HCT116 (cell line): ENCODE data around the gene TBC1D1. TPM values are rescaled to one million over a fixed set of nuclear protein-coding genes. Genes with fewer than 3 reads are reported as not detected.
A peak's percentile ranks its signal among the peaks of the same experiment; 100 is the strongest.

Source experiments
- ATAC-seq: fragments of 200-7000 bp; cut with Tn5 transposase; 2 replicates; pipeline ENCODE4 v1.9.1; 2020; ENCODE audit warnings: mild to moderate bottlenecking, moderate library complexity
- BruUV-seq: library from RNA; stranded (reverse); fragments of 400-500 nt; replicated peaks from 2 replicates; lab custom pipeline; 2021; lab: Mats Ljungman, UMichigan
- CTCF ChIA-PET: fragments of 300-600 bp; sonication (Branson Sonifier 250); formaldehyde crosslinking; loops from one replicate; lab custom pipeline; 2021; ENCODE audit warnings: antibody characterized with exemption; lab: Charles Lee
- POLR2A ChIA-PET: fragments of 300-600, 350-600 bp; sonication (Branson Sonifier 250); formaldehyde crosslinking; loops from one replicate; lab custom pipeline; 2021; ENCODE audit warnings: antibody characterized with exemption; lab: Charles Lee
- RAD21 ChIA-PET, 2 experiments: fragments of 300-600 bp; sonication (Branson Sonifier 250); formaldehyde crosslinking; loops; one replicate each; lab custom pipeline; 2023; ENCODE audit warnings: low total read pairs in 2 of 2; ENCODE audit not compliant: uncharacterized antibody in 2 of 2, unreplicated experiment in 2 of 2, low non-redundant PET in 1 of 2; lab: Charles Lee
- DNase-seq: peaks from one replicate; pipeline ENCODE4 v3.0.0-alpha.2; 2010; ENCODE audit warnings: low read depth, low spot score
- H2AFZ ChIP-seq: fragments of 200-600 bp; shearing (Covaris generic), sonication (generic); 2 replicates; pipeline ENCODE4 v1.6.1; 2017; ENCODE audit warnings: low read depth, mixed run types, mixed read lengths, antibody characterized with exemption, low read length; ENCODE audit not compliant: poor library complexity, severe bottlenecking
- H3K27ac ChIP-seq: 2 replicates; pipeline ENCODE4 v1.5.1; 2012; ENCODE audit warnings: low read depth, low read length
- H3K27me3 ChIP-seq: fragments of 200-600 bp; sonication (generic); 2 replicates; pipeline ENCODE4 v1.6.1; 2016; ENCODE audit warnings: mixed run types, low read length, mixed read lengths; ENCODE audit not compliant: insufficient read depth
- H3K36me3 ChIP-seq, 2 experiments: fragments of 200-500 bp in 1 of 2; fragments of 200-600 bp in 1 of 2; sonication (Bioruptor generic) in 1 of 2; sonication (generic) in 1 of 2; 2 replicates each; pipeline versions ENCODE4 v1.5.1 to v1.6.1; 2014 to 2016; ENCODE audit warnings: low read length in 2 of 2, inconsistent platforms in 1 of 2, mixed read lengths in 1 of 2, mixed run types in 1 of 2; ENCODE audit not compliant: insufficient read depth in 2 of 2, control insufficient read depth in 1 of 2
- H3K4me1 ChIP-seq, 2 experiments: fragments of 200-600 bp in 1 of 2; sonication (generic) in 1 of 2; 2 replicates each; pipeline versions ENCODE4 v1.5.1 to v1.6.1; 2012 to 2017; ENCODE audit warnings: low read length in 2 of 2, inconsistent platforms in 1 of 2, mild to moderate bottlenecking in 1 of 2, mixed read lengths in 1 of 2, mixed run types in 1 of 2, moderate library complexity in 1 of 2; ENCODE audit not compliant: insufficient read depth in 2 of 2, control insufficient read depth in 1 of 2
- H3K4me2 ChIP-seq: fragments of 200-600 bp; sonication (generic); 2 replicates; pipeline ENCODE4 v1.6.1; 2017; ENCODE audit warnings: mixed run types, low read length, mixed read lengths
- H3K4me3 ChIP-seq, 2 experiments: fragments of 200-600 bp in 1 of 2; sonication (generic) in 1 of 2; replicated peaks in 1 of 2; 2 replicates each; pipeline ENCODE4 v1.5.1; 2011 to 2016; ENCODE audit warnings: low read length in 2 of 2, control low read depth in 1 of 2, low read depth in 1 of 2, mild to moderate bottlenecking in 1 of 2, mixed read lengths in 1 of 2, mixed run types in 1 of 2
- H3K79me2 ChIP-seq: fragments of 200-600 bp; sonication (generic); 2 replicates; pipeline ENCODE4 v1.6.1; 2017; ENCODE audit warnings: mild to moderate bottlenecking, mixed run types, low read length, moderate library complexity, mixed read lengths; ENCODE audit not compliant: insufficient read depth
- H3K9ac ChIP-seq: fragments of 200-600 bp; sonication (generic); 2 replicates; pipeline ENCODE4 v1.6.1; 2016; ENCODE audit warnings: low read length, mixed read lengths
- H3K9me2 ChIP-seq: fragments of 200-600 bp; sonication (generic), shearing (Covaris generic); 2 replicates; pipeline ENCODE4 v1.6.1; 2017; ENCODE audit warnings: mixed run types, mild to moderate bottlenecking, moderate library complexity; ENCODE audit not compliant: insufficient read depth
- H3K9me3 ChIP-seq, 2 experiments: fragments of 200-500 bp in 1 of 2; fragments of 200-600 bp in 1 of 2; sonication (Bioruptor generic) in 1 of 2; sonication (generic) in 1 of 2; 2 replicates each; pipeline ENCODE4 v1.6.1; 2014 to 2017; ENCODE audit warnings: low read length in 2 of 2, mixed read lengths in 2 of 2, inconsistent platforms in 1 of 2, low read depth in 1 of 2, mild to moderate bottlenecking in 1 of 2, mixed run types in 1 of 2, moderate library complexity in 1 of 2; ENCODE audit not compliant: control insufficient read depth in 1 of 2, insufficient read depth in 1 of 2
- H4K20me1 ChIP-seq: fragments of 200-600 bp; sonication (generic), shearing (Covaris generic); 2 replicates; pipeline ENCODE4 v1.6.1; 2017; ENCODE audit warnings: mixed run types, mild to moderate bottlenecking, moderate library complexity; ENCODE audit not compliant: insufficient read depth
- CEBPB ChIP-seq: IDR thresholded peaks from 2 replicates; pipeline ENCODE4 v1.6.1; 2012; ENCODE audit warnings: low read depth
- EZH2phosphoT487 ChIP-seq: fragments of 200-600 bp; IDR thresholded peaks from 2 replicates; pipeline ENCODE4 v1.6.1; 2018; ENCODE audit warnings: antibody characterized with exemption, borderline replicate concordance
- FOSL1 ChIP-seq: IDR thresholded peaks from 2 replicates; pipeline ENCODE4 v1.6.1; 2012; ENCODE audit warnings: low read depth
- JUND ChIP-seq: IDR thresholded peaks from 2 replicates; pipeline ENCODE4 v1.6.1; 2012
- SIN3A ChIP-seq: IDR thresholded peaks from 2 replicates; pipeline ENCODE4 v1.6.1; 2012; ENCODE audit warnings: low read depth
- SP1 ChIP-seq: IDR thresholded peaks from 2 replicates; pipeline ENCODE4 v1.6.1; 2012; ENCODE audit warnings: low read depth
- ZBTB33 ChIP-seq: IDR thresholded peaks from 2 replicates; pipeline ENCODE4 v1.6.1; 2011; ENCODE audit warnings: mild to moderate bottlenecking, low read length, moderate library complexity; ENCODE audit not compliant: insufficient replicate concordance; ENCODE audit errors: extremely low read depth
- intact Hi-C: fragments of 100-400 bp; cut with micrococcal nuclease; formaldehyde crosslinking; loops from 2 replicates; pipeline ENCODE4 v1.10.0; 2022
- total RNA-seq: library from RNA; stranded (reverse); gene quantifications from one replicate; pipeline ENCODE4 v1.2.1, GENCODE V29; 2021; ENCODE audit not compliant: unreplicated experiment

The TBC1D1 gene
- total RNA-seq, 1 experiment from 2014 or later, result 82.7 TPM

GRCh38 chr4:38011511-38012162 lies 120.8 kb downstream of the TBC1D1 start:
- Histone ChIP-seq H3K4me3 (no peak overlapping the region), H2AFZ (no peak overlapping the region), H3K27ac (no peak overlapping the region), H3K4me2 (no peak overlapping the region), H4K20me1 (0 out of 2 replicates have a peak, but pooled peaks cover 5% of the 10 kb centered on the region), H3K9me3 (no peaks in the 10 kb centered on the region), H3K9me2 (no peaks in the 10 kb centered on the region), H3K36me3 (no peaks in the 10 kb centered on the region; a peak in 1 of 4 replicates), H3K9ac (no peak overlapping the region), H3K4me1 (peaks cover 5 to 22% of the 10 kb centered on the region in 2 experiments; a peak in 2 of 4 replicates), H3K79me2 (peaks cover 8% of the 10 kb centered on the region), H3K27me3 (no peaks in the 10 kb centered on the region)
- intact Hi-C loops, result no loop called here
- ChIA-PET RAD21 (no interaction called here), CTCF (no interaction called here), POLR2A (no interaction called here)
- DNase-seq, result no peak
- ATAC-seq, result no peak
- BruUV-seq, result no TSS peak
- no peak for TF ChIP-seq ZBTB33

- H3K9me2 ChIP-seq, result no peaks in the 10 kb centered on the region
- intact Hi-C loops, result no loop called here
- ChIA-PET CTCF (interaction anchor here (1.7 kb wide), 1 partner anchor 10 kb away, joined by 4 read pairs; no protein-coding TSS in a partner anchor), POLR2A (no interaction called here), RAD21 (no interaction called here)
- H3K27me3 ChIP-seq, result no peaks in the 10 kb centered on the region
- H3K4me2 ChIP-seq, result peak overlapping the region; percentile 25; the same call in 1 of the 2 replicates
- no peak overlapping the region for H3K4me3 ChIP-seq
- H3K9me3 ChIP-seq, result no peaks in the 10 kb centered on the region
- DNase-seq (peak; percentile 31), ATAC-seq (peak; percentile 73)
- no peaks in the 10 kb centered on the region; a peak in 1 of 4 replicates for H3K36me3 ChIP-seq
- no TSS peak for BruUV-seq
- peak overlapping the region; percentile 18 for H3K27ac ChIP-seq
- H3K9ac ChIP-seq, result no peak overlapping the region
- 0 out of 2 replicates have a peak, but pooled peaks cover 5% of the 10 kb centered on the region for H4K20me1 ChIP-seq
- TF ChIP-seq CEBPB, result no peak
- peak; percentile 53; the same call in 1 of the 2 replicates for TF ChIP-seq FOSL1
- TF ChIP-seq JUND, result 0 out of 2 replicates have a peak, but pooled peaks have one; percentile 36
- no peak for TF ChIP-seq EZH2phosphoT487
- TF ChIP-seq SP1, result 0 out of 2 replicates have a peak, but pooled peaks have one; percentile 18
- no peak for TF ChIP-seq SIN3A
- no peak overlapping the region for H2AFZ ChIP-seq
- H3K79me2 ChIP-seq, result peaks cover 1% of the 10 kb centered on the region; the same call in 1 of the 2 replicates
- peaks cover 5 to 22% of the 10 kb centered on the region in 2 experiments; a peak in 2 of 4 replicates for H3K4me1 ChIP-seq
Measured at GRCh38 chr4:38013461-38014366, 122.8 kb downstream of the TBC1D1 start.
